Gastroesophageal sphincter (tissue), 4 donors: ENCODE data around the gene SYPL1. TPM values are rescaled to one million over a fixed set of nuclear protein-coding genes. Genes with fewer than 3 reads are reported as not detected.
A peak's percentile ranks its signal among the peaks of the same experiment; 100 is the strongest.

ENCODE experiments used
- ATAC-seq: fragments of 150-250 bp; one replicate; pipeline ENCODE4 v1.9.1; 2016; ENCODE audit warnings: mild to moderate bottlenecking, moderate library complexity
- H3K27ac ChIP-seq, 4 donors: fragments of 200-600 bp; sonication (generic) in 3 of 4; 1 replicate in 3 of 4; 2 replicates in 1 of 4; pipeline ENCODE4 v1.5.1; 2016 to 2019
- H3K27me3 ChIP-seq: fragments of 200-600 bp; sonication (generic); one replicate; pipeline ENCODE4 v1.5.1; 2019
- H3K36me3 ChIP-seq, 2 donors: fragments of 200-600 bp; sonication (generic); one replicate each; pipeline ENCODE4 v1.5.1; 2019; ENCODE audit warnings: control low read depth in 1 of 2
- H3K4me1 ChIP-seq, 3 donors: fragments of 200-600 bp; sonication (generic); 1 replicate in 2 of 3; 2 replicates in 1 of 3; pipeline ENCODE4 v1.5.1; 2016 to 2019; ENCODE audit warnings: control low read depth in 2 of 3
- H3K4me3 ChIP-seq, 2 donors: fragments of 200-600 bp; sonication (generic); one replicate each; pipeline ENCODE4 v1.5.1; 2019; ENCODE audit warnings: mild to moderate bottlenecking in 1 of 2, moderate library complexity in 1 of 2
- H3K9me3 ChIP-seq, 3 donors: fragments of 200-600 bp; sonication (generic); one replicate each; pipeline ENCODE4 v1.5.1; 2017 to 2019; ENCODE audit warnings: control low read depth in 2 of 3
- CTCF ChIP-seq, 4 experiments: fragments of 200-600 bp in 2 of 4; fragments of 450-650 bp in 2 of 4; sonication (generic) in 1 of 4; IDR thresholded peaks; one replicate each; pipeline ENCODE4 v1.5.1; 2017 to 2019; ENCODE audit warnings: antibody characterized with exemption in 4 of 4, mild to moderate bottlenecking in 2 of 4, moderate library complexity in 2 of 4
- EP300 ChIP-seq: sonication (generic); formaldehyde crosslinking; IDR thresholded peaks from one replicate; pipeline ENCODE4 v1.6.1; 2017; ENCODE audit warnings: antibody characterized with exemption, mild to moderate bottlenecking
- POLR2A ChIP-seq, 2 donors: fragments of 450-650 bp; IDR thresholded peaks; one replicate each; pipeline ENCODE4 v1.6.1; 2017; ENCODE audit warnings: antibody characterized with exemption in 2 of 2, mild to moderate bottlenecking in 2 of 2, moderate library complexity in 1 of 2
- POLR2AphosphoS5 ChIP-seq: sonication (generic); formaldehyde crosslinking; IDR thresholded peaks from one replicate; pipeline ENCODE4 v1.6.1; 2017; ENCODE audit warnings: antibody characterized with exemption
- WGBS, 2 donors: methylation state at CpG; one replicate each; pipeline ENCODE4 v1.1.5; 2018; ENCODE audit warnings: low coverage in 1 of 2; 5-methylcytosine and 5-hydroxymethylcytosine counted together
- total RNA-seq, 4 donors: library from RNA; depleted of rRNA; stranded (reverse); fragments of >200 nt; gene quantifications; one replicate each; pipeline ENCODE4 v1.1.0, GENCODE V29; 2016

The SYPL1 gene
- total RNA-seq, 4 donors from 2014 or later: 80.0 to 132 (median 93.2) TPM

GRCh38 chr7:106122713-106123112 is 10.6 kb upstream of the SYPL1 start:
- no peak for TF ChIP-seq POLR2A (IDR thresholded peaks at IDR 0.05)
- TF ChIP-seq POLR2AphosphoS5: no peak
- TF ChIP-seq EP300: no peak
- TF ChIP-seq CTCF (IDR thresholded peaks at IDR 0.05): no peak
- Histone ChIP-seq H3K4me1 (peaks cover 0 to 73% (median 0%) of the 10 kb centered on the region in 3 donors), H3K27ac (no peak overlapping the region), H3K36me3 (no peaks in the 10 kb centered on the region), H3K4me3 (no peak overlapping the region), H3K9me3 (no peaks in the 10 kb centered on the region), H3K27me3 (no peaks in the 10 kb centered on the region)
- 50% methylated on average over 1 of the region's 1 CpG; no CpG with 5 or more reads in 1 of the 2 donors for WGBS, 2 donors
- no peak for ATAC-seq

- no peaks in the 10 kb centered on the region for H3K36me3 ChIP-seq
- peaks cover 0 to 81% (median 0%) of the 10 kb centered on the region in 3 donors for H3K4me1 ChIP-seq
- no peaks in the 10 kb centered on the region for H3K9me3 ChIP-seq
- no peak for ATAC-seq
- H3K27ac ChIP-seq: peak overlapping the region in 1 of 4 donors; percentile 1
- H3K4me3 ChIP-seq: no peak overlapping the region
- TF ChIP-seq POLR2A (IDR thresholded peaks at IDR 0.05) (no peak), EP300 (no peak), POLR2AphosphoS5 (no peak), CTCF (IDR thresholded peaks at IDR 0.05) (no peak)
- 29 to 44% methylated on average over 2 to 3 of the region's 3 CpGs for WGBS, 2 donors
- no peaks in the 10 kb centered on the region for H3K27me3 ChIP-seq
These were observed 9.2 kb upstream of the SYPL1 start for GRCh38 chr7:106121189-106121810.

GRCh38 chr7:106120500-106120899 is 8.4 kb upstream of the SYPL1 start:
- TF ChIP-seq POLR2A (IDR thresholded peaks at IDR 0.05) (no peak), EP300 (no peak)
- Histone ChIP-seq H3K27ac (peak overlapping the region in 1 of 4 donors; percentile 0), H3K9me3 (no peaks in the 10 kb centered on the region), H3K27me3 (no peaks in the 10 kb centered on the region), H3K36me3 (no peaks in the 10 kb centered on the region), H3K4me1 (peaks cover 0 to 81% (median 0%) of the 10 kb centered on the region in 3 donors), H3K4me3 (no peak overlapping the region)
- no peak for ATAC-seq
- WGBS, 2 donors: 80 to 84% methylated on average over 2 of the region's 2 CpGs

- no peaks in the 10 kb centered on the region for H3K27me3 ChIP-seq
- WGBS, 2 donors: 74 to 82% methylated on average over 2 to 3 of the region's 3 CpGs
- peaks cover 0 to 81% (median 0%) of the 10 kb centered on the region in 3 donors for H3K4me1 ChIP-seq
- no peak for ATAC-seq
- TF ChIP-seq POLR2A (IDR thresholded peaks at IDR 0.05) (no peak), CTCF (IDR thresholded peaks at IDR 0.05) (no peak), EP300 (no peak), POLR2AphosphoS5 (no peak)
- no peak overlapping the region for H3K4me3 ChIP-seq
- peak overlapping the region in 3 of 4 donors; percentile 7 to 17 (median 12) for H3K27ac ChIP-seq
- H3K36me3 ChIP-seq: no peaks in the 10 kb centered on the region
- H3K9me3 ChIP-seq: no peaks in the 10 kb centered on the region
These were observed 7.6 kb upstream of the SYPL1 start for GRCh38 chr7:106119719-106120118.

DNA sequence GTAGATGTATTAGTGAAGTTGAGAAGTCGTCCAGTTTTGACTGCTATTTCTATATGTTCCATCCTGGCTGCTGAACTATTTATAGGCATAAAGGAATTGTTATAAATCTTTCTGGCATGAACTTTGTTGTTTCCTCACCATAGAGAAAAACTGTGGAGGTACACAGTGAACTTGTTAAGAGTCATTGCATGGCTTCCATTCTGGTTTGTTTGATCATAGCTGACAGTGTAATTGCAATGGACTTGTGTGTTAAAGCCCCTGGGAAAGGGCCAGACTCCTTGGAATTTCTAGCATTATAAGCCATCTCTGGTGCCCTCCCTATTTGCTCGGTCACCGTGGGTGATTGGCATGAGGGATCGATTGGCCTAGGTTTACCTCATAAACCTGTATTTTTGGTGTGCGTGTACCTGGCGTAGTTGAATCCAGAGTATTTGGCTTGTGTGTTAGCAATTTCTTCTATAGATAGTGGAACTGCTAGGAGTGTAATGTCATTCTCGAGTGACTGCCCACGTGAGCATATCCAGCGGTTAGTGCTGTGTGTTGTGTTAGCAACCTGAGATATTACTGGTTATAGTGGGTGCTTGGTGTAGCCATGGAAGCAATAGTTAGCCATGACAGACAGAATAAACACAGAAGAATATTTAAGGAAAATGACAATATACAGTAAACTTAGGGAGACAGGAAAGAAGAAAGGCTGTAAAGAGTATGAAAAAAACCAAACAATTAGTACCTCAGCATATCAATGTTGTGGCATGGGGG is 5.9 kb upstream of the SYPL1 start:
- Histone ChIP-seq H3K4me1 (peaks cover 0 to 78% (median 0%) of the 10 kb centered on the region in 3 donors), H3K36me3 (no peaks in the 10 kb centered on the region), H3K9me3 (no peaks in the 10 kb centered on the region), H3K27ac (peak overlapping the region; percentile 17 to 98 (median 62)), H3K4me3 (no peak overlapping the region), H3K27me3 (no peaks in the 10 kb centered on the region)
- no peak for TF ChIP-seq POLR2AphosphoS5
- no peak for TF ChIP-seq POLR2A (IDR thresholded peaks at IDR 0.05)
- TF ChIP-seq EP300: no peak
- no peak for TF ChIP-seq CTCF (IDR thresholded peaks at IDR 0.05)
- no peak for ATAC-seq
- WGBS, 2 donors: 48 to 56% methylated on average over 6 to 9 of the region's 9 CpGs
